Ramos (cell line): ENCODE results near the gene EIF5AL1.
"Not testable (repeated sequence)": the region's sequence is repeated elsewhere in the genome, so short reads cannot be mapped to it uniquely, and the experiment has no call there.

Experiments
- in situ Hi-C: fragments of 300-500 bp; cut with MboI; formaldehyde crosslinking; loops from one replicate; pipeline ENCODE4 v1.14.3; 2022; ENCODE audit warnings: low sequenced_read_pairs; ENCODE audit not compliant: unreplicated experiment

The EIF5AL1 gene

DNA sequence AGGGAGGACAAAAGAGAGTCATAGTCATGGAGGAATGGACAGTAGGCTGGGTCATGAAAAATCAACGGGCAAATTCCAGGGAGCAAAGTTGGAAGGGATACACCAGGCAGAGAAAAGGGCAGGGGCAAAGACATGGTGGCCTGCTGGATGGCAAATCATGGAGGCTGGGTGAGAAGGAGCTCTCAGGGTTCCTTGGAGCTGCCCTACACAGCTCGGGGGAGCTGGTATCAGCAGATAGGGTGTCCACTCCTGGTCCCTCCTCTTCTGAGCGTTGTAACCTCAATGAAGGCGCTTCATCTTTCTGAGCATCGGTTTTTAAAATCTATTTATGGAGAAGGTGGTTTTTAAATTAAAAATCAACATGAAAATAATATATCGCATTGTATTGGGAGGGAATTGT lies 27.9 kb upstream of the EIF5AL1 start:
- in situ Hi-C loops: no loop called here

DNA sequence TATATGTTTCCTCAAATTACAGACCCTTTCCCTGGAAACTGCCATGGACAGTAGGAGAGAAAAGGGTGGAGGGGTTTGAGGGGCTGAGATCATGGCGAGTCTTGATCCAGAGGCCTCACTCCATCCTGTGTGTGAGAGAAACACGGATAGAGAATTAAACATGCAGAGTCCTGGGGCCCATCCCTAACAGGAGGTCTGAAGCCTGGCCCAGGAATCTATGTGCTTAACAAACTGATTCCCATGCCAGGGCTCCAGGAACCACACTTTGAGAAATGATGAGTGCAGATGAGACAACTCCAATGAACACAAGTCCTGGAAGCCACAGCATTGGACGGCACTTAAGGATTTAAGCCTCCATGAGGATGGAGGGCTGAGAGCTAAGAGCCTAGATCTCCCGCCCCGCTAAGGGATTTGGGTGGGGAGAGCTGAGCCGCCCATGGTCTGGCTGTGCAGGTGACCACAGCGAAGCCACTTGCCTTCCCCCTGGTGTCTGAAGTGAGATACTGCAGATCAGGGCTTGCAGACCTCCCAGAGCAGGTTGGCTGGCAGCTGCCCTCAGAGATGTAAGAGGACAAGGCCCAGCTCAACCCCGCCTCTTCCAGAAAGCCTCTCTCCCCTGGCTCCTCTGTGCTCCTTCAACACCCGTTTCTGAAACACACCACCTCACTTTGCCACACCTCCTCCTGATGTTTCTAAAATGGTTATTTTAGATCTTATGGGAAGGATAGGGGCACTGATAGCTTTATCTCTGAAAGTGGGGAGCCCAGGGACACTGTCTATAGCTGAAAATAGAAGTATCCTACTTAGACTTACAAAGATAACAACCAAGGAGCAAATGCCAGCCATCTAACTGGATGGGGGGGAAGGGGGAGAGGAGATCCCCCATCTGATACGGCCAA lies 24.8 kb upstream of the EIF5AL1 start:
- in situ Hi-C loops: no loop called here

DNA sequence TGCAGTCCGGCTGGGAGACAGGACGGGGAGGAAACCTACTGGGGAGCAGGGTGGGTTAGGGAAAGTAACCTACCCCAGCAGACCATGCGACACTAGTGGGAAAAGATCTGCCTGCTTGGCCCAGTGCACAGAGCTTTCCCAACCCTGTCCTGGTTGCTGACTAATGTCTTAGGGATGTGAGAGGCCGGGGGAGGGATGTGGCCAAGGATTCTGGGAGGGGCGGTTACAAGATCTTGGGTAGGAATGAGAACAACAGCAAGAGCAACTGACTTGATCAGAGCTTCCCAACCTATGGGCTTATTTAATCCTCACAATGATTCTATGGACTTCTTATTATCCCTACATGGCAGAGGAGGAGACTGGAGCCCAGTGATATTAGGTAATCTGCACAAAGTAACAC lies 24.0 kb upstream of the EIF5AL1 start:
- in situ Hi-C loops: no loop called here

DNA sequence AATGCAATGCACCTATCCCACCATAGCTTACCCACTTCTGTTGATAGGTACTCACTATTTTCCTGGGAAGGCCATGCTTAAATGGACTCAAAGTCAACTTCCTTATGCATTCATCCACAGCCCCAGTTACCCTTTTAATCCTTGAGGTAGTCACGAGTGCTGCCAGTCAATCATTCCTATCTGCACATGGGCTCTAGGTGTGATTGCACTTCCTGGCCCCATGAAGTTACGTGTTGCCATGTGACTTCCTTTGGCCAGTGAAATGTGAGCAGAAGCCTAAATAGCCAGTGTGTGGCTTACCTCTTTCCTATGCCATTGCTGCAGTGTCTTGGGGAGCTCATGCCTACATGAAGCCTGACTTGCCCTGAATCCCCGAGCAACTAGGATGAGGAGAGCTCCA lies 23.5 kb upstream of the EIF5AL1 start:
- in situ Hi-C loops: no loop called here

DNA sequence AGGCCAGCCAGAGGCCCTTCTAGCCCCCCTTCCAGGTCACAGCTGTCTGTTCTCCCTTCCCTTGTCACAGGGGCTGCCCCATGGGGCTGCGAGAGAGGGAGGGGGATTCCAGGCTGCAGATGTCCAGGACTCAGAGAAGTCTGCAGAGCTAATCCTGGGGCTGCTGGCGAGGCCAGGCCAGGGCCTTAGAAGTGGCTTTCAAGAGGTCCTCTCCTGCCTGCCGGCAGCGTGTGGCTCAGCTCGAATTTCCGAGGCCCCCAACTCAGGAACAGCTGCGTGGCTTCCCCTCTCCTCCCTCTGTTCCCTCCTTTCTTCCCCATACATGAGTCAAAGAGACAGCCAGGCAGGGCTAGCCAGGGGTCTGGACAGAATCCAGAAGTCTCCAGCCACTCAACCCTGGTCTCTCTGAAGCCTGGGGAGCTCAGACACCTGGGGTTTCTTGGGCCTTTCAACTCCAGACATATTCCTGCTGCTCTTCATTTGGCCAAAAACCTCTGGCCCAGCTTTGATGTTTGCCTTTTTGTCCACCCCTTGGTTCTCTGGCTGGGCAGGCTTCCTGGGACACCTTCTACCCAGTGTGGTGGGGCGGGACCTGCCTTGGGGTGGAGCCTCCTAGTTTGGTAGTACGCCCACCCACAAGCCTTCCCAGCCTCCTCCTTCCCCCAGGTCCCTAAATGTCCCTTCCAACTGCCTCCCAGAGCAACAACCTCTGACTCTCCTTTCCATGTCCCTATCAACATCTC lies 21.8 kb upstream of the EIF5AL1 start:
- in situ Hi-C loops: no loop called here

DNA sequence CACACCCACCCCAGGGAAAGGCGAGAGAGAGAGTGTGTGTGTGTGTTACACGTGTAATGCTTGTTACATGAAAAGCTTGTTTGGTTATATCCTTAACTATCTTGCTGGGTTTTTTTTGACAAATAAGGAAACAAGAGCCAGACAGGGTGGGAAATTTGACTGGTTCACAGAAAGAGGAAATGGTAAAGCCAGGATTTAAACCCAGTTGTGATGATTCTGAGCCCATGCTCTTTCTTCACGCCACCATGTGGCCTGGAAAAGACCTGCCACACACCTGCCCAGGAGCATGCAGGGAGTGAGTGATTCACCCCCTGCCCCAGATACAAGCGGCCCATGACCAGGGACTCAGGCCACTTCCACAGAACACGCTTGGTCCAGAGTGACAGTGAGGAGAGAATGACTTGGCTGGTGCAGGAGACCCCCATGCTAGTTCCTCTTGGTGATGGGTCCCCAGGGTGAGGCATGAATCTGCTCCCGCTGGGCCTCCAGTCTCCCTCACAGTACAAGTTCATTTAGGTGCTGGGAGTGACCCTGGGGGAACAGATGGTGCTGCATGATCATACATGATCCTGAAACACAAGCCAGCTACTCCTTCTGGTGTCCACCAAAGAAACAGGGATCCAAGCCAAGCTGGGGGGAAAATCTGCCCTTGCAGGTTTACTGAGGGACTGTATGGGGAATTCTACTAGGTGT lies 21.0 kb upstream of the EIF5AL1 start:
- in situ Hi-C loops: no loop called here

DNA sequence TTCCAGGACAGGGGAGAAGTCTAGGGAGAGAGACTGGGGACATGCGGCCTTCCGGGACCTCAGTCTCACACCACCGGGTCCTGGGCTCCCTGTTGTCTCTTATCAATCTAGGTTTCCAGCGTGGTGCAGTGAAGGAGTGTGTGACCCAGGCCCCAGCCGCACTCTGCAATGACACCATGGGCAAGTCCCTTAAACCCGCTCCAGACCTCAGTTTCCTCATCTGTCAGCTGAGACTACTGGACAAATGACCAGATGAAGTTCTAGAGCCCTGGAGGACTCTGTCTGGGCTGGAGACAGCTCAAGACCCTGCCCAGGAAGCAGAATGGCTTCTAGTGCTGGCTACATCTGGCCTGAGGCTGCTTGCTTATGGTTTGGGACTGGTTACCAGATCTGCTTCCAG lies 20.1 kb upstream of the EIF5AL1 start:
- in situ Hi-C loops: no loop called here

DNA sequence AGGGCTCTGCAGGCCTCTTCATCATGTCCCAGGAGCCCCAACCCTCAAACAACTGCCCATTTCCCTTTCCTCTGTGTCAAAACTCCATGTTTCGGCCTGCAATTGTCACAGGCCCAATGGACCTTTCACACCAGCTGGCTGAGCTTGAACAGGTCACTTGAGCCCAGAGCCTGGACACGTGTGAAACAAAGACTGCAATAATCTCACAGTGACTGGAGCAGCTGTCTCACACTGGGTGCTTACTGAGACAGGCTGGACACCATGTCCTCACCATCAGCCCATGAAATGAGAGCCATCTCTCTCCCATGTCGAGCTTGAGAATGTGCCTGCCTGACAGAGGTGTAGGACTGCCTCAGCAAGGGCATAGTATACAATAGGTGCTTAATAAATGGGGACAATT lies 19.5 kb upstream of the EIF5AL1 start:
- in situ Hi-C loops: no loop called here

DNA sequence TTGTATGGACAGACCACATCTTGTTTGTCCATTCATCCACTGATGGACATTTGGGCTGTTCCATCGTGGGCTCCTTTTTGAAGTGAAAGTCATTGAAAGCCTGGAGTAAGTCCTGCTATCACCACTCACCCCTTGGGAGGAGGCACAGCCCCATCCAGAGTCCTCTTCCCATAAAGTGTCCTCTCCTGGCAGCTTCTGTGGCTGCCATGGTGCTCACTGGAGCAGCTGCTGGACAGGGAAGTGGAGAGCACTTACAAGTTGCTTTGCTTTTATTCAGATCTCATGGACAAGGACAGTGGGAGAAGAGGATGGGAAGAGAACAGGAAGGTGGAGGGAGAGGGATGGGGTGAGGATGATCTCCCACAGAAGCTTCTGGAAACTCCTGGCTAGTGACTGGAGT lies 18.5 kb upstream of the EIF5AL1 start:
- in situ Hi-C loops: no loop called here

DNA sequence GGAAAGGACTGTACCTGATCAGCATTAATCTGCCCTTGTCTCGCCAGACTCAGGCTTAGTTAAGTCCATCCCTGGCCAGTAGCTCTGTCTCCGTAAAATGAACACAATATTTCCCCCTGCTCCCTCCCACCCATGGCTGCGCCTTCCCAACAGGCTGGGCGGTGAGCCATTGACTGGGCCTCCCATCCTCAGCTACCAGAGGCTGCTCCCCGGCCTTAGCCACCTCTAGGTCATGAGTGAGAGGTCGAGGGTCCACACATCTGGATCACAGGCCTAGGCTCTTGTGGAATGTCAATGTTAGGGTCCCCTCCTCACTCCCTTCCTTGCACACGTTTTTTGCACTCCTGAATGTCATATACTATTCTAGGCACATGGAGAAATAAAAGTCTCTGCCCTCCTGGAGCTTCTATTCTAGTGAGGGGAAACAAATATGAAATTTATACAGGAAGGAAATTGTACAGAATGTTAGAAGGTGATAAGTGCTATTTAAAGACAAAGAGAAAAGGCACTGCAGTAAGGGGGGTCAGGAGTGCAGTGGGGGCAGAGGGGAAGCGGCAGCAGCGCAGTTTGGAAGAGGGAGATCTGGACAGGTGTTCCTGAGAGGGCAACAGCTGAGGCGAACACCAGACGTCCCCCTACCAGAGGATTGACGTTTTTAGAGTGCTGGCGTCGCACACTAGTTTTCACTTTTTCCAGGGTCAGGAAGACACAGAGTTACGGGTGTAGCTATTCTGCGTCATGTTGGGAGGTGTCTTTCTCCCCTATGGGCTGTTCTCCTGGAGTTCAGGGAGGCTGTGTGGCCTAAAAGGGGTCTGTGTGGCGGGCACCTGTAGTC lies 17.2 kb upstream of the EIF5AL1 start:
- in situ Hi-C loops: no loop called here

DNA sequence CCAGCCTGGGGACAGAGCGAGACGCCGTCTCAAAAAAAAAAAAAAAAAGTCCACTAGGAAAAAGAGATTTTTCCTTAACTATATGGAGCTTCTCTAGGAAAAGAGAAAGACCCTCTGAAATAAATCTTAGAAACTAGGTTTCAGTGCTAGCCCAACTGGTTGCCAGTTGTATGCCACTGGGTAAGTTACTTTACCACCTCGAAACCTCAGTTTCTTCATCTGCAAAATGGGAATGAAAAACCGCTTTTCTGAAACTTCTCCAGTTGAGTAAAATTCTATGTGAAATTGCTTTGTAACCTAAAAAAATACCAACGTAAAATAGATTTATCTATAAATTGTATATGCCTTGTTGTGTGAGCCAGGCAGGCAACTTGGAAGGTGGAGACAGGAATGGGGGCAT lies 16.5 kb upstream of the EIF5AL1 start:
- in situ Hi-C loops: no loop called here

DNA sequence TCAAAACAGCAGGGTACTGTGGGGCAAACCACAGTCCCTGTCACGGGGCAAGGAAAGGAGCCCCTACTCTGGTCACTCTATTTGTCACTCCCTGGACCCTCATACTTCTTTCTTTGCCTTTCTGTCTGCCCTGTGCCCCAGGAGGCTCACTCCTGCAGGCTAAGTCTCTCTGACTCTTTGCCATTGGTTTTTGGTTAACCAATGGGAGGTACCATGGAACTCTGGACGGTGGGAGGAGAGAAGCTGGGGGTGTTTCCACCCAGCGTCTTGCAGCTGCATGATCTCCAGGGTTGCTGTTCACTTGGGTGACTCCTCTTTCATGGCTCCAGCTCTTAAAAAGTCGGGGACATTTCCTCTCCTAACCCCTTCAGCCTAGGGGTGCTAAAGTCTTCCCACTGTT lies 15.4 kb upstream of the EIF5AL1 start:
- in situ Hi-C loops: no loop called here

DNA sequence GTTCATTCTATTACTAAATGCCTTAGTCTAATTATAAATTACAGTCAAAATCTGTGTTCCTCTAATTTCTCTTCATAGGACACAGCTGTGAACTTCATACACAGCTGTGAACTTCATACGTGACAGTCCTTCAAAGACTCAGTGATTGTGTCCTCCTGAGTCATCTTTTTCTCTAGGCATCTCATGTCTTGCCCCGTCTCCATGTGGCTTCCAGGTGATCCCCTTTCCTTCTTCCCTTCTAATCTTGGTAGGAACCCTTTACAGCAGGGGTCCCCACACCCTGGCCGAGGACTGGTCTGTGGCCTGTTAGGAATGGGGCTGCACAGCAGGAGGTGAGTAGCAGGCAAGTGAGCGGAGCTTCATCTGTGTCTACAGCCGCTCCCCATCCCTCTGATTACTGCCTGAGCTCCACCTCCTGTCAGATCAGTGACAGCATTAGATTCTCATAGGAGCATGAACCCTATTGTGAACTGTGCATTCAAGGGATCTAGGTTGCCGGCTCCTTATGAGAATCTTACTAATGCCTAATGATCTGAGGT lies 14.0 kb upstream of the EIF5AL1 start:
- in situ Hi-C loops: no loop called here

DNA sequence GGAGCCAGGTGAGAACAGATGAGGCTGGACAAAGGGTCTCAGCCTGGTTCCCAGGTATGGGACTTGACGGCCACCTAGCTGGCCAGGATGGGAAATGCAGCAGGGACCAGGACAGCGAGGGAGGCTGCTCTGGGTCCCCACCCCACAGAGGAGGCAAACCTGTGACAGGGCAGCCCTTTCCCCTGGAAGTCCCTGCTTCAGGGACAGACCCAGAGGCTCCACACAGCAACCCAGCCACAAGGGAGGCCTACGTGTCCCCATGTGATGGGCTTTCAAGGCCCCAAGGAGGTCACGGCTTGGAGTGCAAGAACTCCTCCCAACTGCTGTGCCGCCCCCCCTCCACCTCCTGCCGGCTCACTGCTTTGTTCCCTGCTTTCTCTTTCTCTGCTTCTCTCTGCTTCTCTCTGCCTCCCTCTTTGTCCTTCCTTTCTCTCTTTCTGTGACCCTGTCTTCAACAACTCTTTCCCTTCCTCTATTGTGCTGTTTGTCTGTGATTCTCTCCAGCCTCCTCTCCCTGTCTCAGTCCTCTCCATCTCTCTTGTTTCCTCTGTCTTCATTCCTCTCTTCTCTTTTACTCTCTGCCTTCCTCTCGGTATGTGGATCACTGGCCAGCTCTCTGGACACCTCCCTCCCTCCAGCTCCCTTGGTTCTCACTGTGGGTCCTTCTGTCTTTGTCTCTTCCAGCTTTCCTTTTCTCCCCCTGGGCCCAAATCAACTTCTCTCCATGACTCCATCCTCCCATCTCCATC lies 9.6 kb upstream of the EIF5AL1 start:
- in situ Hi-C loops: no loop called here

DNA sequence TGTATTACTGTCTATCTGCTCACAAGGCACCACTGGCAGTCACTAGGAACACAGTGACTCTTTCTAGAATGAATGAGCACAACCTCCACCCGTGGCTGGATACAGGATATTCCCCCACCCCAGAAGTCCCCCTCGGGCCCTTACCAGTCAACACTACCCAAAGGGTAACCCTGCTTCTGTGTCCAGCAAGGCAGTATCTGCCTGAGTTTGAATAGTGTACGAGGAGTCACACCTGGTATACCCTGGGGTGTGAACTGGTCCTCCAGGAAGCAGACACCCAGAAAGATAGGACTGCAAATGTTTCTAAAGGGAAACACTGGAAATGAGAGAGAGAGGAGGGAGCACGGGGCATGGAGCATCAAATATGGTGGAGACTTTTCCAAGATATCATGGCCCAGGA lies 8.5 kb upstream of the EIF5AL1 start:
- in situ Hi-C loops: not testable (repeated sequence)

DNA sequence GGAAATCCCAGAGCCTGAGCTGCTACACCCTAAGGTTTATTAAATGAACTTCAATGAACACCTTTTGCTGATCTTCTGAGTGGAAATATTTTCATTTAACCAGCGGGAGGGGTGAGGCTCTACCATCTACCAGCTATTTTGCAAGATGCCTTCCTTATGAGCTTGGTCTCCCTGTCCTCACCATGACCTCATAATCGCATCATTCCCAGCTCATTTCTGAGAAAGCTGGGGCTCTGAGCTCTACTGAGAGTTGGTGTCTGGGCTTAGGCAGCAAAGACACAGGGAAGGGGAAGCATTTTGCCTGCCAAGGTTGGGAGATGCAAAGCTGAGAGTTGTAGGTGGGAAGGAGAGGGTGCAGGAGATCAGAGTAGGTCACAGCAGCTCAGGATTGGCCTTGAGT lies 7.8 kb upstream of the EIF5AL1 start:
- in situ Hi-C loops: not testable (repeated sequence)

DNA sequence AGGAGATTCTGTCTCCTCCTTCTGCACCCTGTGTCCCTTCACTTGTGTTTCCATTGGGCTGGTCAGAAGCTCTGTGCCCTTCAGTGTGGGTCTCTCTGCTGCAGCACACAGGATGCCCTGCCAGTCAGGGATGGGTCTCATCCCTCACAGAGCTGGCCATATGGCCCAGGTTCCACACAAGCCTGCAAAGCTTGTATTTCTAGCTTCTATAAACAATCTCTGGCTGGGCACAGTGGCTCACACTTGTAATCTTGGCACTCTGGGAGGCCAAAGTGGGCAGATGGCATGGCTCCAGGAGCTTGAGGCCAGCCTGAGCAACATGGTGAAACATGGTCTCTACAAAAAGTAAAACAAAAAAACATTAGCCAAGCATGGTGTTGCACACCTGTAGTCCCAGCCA lies 7.0 kb upstream of the EIF5AL1 start:
- in situ Hi-C loops: not testable (repeated sequence)

DNA sequence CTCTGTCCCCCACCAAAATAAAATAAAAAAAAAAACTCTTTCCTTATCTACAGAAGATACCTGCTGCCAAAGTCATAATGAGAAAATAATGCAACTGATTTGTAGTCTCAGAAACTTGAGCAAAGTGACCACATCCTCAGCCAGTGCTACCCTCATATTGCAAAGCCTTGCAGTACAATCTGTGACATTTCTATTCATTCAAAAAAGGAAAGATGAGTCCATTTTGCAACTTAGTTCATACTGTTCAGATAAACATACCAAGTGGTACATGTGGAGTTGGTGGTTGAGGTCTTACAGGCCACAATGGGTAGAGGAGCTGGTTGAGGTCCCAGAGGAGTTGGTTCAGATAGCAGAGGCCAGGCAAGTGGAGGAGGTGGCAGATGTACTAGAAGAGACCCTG lies 6.5 kb upstream of the EIF5AL1 start:
- in situ Hi-C loops: no loop called here

DNA sequence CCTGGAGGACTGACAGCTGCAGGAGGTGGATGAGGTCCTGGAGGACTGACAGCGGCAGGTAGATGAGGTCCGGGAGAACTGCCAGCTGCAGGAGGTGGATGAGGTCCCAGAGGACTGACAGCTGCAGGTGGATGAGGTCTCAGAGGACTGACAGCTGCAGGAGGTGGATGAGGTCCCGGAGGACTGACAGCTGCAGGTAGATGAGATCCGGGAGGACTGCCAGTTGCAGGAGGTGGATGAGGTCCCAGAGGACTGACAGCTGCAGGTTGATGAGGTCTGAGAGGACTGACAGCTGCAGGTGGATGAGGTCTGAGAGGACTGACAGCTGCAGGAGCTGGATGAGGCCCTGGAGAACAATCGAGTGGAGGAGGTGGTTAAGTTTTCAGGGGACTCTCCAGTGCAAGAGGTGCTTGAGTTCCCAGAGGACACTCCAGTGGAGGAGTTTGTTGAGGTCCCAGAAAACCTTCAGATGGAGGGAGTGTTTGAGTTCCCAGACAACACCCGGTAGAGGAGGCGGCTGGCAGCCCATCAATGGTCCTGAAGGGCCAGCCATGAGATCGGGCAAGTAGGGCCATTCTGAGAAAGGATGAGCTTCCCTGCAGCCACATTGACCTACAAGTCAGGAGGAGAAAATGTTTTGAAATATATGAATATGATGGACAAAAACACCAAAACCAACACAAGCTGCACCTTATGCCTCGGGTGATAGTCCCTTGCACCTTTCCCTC lies 4.7 kb upstream of the EIF5AL1 start:
- in situ Hi-C loops: no loop called here
